Gastroesophageal sphincter (tissue), 3 donors: ENCODE results near the gene CASKIN1.

ENCODE experiments used
- EP300 ChIP-seq: sonication (generic); formaldehyde crosslinking; IDR thresholded peaks from one replicate; pipeline ENCODE4 v1.6.1; 2017; ENCODE audit warnings: antibody characterized with exemption, mild to moderate bottlenecking
- POLR2A ChIP-seq, 2 donors: fragments of 450-650 bp; IDR thresholded peaks; one replicate each; pipeline ENCODE4 v1.6.1; 2017; ENCODE audit warnings: antibody characterized with exemption in 2 of 2, mild to moderate bottlenecking in 2 of 2, moderate library complexity in 1 of 2
- TF ChIP-seq, protein P1 (sequence below), 4 experiments: fragments of 200-600 bp in 2 of 4; fragments of 450-650 bp in 2 of 4; sonication (generic) in 1 of 4; IDR thresholded peaks; one replicate each; pipeline ENCODE4 v1.5.1; 2017 to 2019; ENCODE audit warnings: antibody characterized with exemption in 4 of 4, mild to moderate bottlenecking in 2 of 4, moderate library complexity in 2 of 4

DNA sequence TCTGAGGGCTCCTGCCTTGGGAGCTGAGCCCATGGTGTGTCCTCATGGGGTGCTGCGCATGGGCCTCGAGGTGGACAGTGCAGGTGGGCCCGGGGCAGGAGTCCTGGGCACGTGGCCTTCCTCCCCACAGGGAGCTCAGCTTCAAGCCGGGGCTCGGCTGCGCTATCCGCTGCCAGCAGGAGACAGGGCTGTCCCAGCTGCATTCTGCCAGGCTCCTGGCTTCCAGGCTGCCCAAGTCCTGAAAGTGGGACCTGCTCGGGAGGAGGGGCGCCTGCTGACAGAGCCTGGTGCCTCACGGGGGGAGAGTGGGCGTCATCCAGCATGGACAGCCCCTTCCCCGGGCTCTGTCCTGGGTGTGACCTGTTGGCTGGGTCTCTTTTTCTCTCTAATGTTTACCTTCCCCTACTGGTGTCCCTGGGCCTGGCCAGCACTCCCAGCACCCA lies 33.7 kb downstream of the CASKIN1 start:
- TF ChIP-seq, protein P1, sequence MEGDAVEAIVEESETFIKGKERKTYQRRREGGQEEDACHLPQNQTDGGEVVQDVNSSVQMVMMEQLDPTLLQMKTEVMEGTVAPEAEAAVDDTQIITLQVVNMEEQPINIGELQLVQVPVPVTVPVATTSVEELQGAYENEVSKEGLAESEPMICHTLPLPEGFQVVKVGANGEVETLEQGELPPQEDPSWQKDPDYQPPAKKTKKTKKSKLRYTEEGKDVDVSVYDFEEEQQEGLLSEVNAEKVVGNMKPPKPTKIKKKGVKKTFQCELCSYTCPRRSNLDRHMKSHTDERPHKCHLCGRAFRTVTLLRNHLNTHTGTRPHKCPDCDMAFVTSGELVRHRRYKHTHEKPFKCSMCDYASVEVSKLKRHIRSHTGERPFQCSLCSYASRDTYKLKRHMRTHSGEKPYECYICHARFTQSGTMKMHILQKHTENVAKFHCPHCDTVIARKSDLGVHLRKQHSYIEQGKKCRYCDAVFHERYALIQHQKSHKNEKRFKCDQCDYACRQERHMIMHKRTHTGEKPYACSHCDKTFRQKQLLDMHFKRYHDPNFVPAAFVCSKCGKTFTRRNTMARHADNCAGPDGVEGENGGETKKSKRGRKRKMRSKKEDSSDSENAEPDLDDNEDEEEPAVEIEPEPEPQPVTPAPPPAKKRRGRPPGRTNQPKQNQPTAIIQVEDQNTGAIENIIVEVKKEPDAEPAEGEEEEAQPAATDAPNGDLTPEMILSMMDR (IDR thresholded peaks at IDR 0.05) = no peak
- no peak for TF ChIP-seq EP300
- no peak for TF ChIP-seq POLR2A (IDR thresholded peaks at IDR 0.05)
